CD14-positive monocyte (primary cell): Measurements from ENCODE around the gene MINDY3. TPM values are rescaled to one million over a fixed set of nuclear protein-coding genes. Genes with fewer than 3 reads are reported as not detected.

Source experiments
- DNase-seq, 3 donors: peaks; one replicate each; pipeline ENCODE4 v3.0.0-alpha.2; 2011 to 2022
- H2AFZ ChIP-seq: 2 replicates; pipeline ENCODE4 v1.6.0; 2012; ENCODE audit warnings: mild to moderate bottlenecking, low read depth, low read length, inconsistent platforms; ENCODE audit not compliant: insufficient read depth, poor library complexity, severe bottlenecking
- H3K27ac ChIP-seq, 2 donors: 1 replicate in 1 of 2; 2 replicates in 1 of 2; pipeline ENCODE4 v1.5.1; 2012 to 2013; ENCODE audit warnings: low read length in 2 of 2, control low read depth in 1 of 2, inconsistent platforms in 1 of 2, low read depth in 1 of 2, mild to moderate bottlenecking in 1 of 2
- H3K27me3 ChIP-seq, 2 donors: one replicate each; pipeline versions ENCODE4 v1.6.0 to v1.6.1; 2011 to 2013; ENCODE audit warnings: low read length in 2 of 2; ENCODE audit not compliant: control insufficient read depth in 2 of 2, insufficient read depth in 2 of 2
- H3K36me3 ChIP-seq, 2 donors: replicated peaks in 1 of 2; 1 replicate in 1 of 2; 2 replicates in 1 of 2; pipeline versions ENCODE4 v1.5.1 to v1.6.1; 2012 to 2013; ENCODE audit warnings: low read length in 2 of 2, control low read depth in 1 of 2, inconsistent platforms in 1 of 2, mild to moderate bottlenecking in 1 of 2; ENCODE audit not compliant: insufficient read depth in 2 of 2, control insufficient read depth in 1 of 2
- H3K4me1 ChIP-seq, 2 donors: 1 replicate in 1 of 2; 2 replicates in 1 of 2; pipeline versions ENCODE4 v1.5.1 to v1.6.1; 2012 to 2013; ENCODE audit warnings: low read length in 2 of 2, control low read depth in 1 of 2, inconsistent platforms in 1 of 2, mild to moderate bottlenecking in 1 of 2, moderate library complexity in 1 of 2; ENCODE audit not compliant: insufficient read depth in 2 of 2, control insufficient read depth in 1 of 2
- H3K4me2 ChIP-seq: replicated peaks from 2 replicates; pipeline ENCODE3; 2012; ENCODE audit warnings: low read length, moderate library complexity, mild to moderate bottlenecking; ENCODE audit not compliant: poor library complexity, severe bottlenecking; ENCODE audit errors: extremely low read depth
- H3K4me3 ChIP-seq, 3 experiments: fragments of 200-600 bp in 1 of 3; sonication (generic) in 1 of 3; replicated peaks in 1 of 3; 1 replicate in 2 of 3; 2 replicates in 1 of 3; pipeline ENCODE4 v1.5.1; 2011 to 2013; ENCODE audit warnings: low read length in 3 of 3, mild to moderate bottlenecking in 3 of 3, control low read depth in 2 of 3, low read depth in 2 of 3, inconsistent platforms in 1 of 3, moderate library complexity in 1 of 3
- H3K79me2 ChIP-seq: 2 replicates; pipeline ENCODE4 v1.6.0; 2012; ENCODE audit warnings: mild to moderate bottlenecking, control low read depth, inconsistent platforms, low read length, moderate library complexity; ENCODE audit not compliant: insufficient read depth
- H3K9ac ChIP-seq: 2 replicates; pipeline ENCODE4 v1.6.0; 2017; ENCODE audit warnings: low read length, mild to moderate bottlenecking; ENCODE audit not compliant: insufficient read depth, poor library complexity, severe bottlenecking
- H3K9me3 ChIP-seq, 2 donors: replicated peaks in 1 of 2; 1 replicate in 1 of 2; 2 replicates in 1 of 2; pipeline versions ENCODE4 v1.5.1 to v1.6.1; 2012 to 2013; ENCODE audit warnings: low read length in 2 of 2, control low read depth in 1 of 2; ENCODE audit not compliant: control insufficient read depth in 1 of 2, insufficient read depth in 1 of 2
- H4K20me1 ChIP-seq: 2 replicates; pipeline ENCODE4 v1.6.0; 2012; ENCODE audit warnings: mild to moderate bottlenecking, low read length, control low read depth, moderate library complexity; ENCODE audit not compliant: insufficient read depth
- H3K27ac Mint-ChIP-seq, 7 donors: one replicate each; pipeline ENCODE4 v1.8.0; 2020; ENCODE audit warnings: mild to moderate bottlenecking in 7 of 7, mixed read lengths in 7 of 7, moderate library complexity in 6 of 7, inconsistent platforms in 2 of 7
- H3K27me3 Mint-ChIP-seq, 3 donors: one replicate each; pipeline ENCODE4 v1.8.0; 2021 to 2022; ENCODE audit warnings: low read depth in 3 of 3, mild to moderate bottlenecking in 3 of 3, mixed read lengths in 3 of 3, moderate library complexity in 3 of 3, inconsistent platforms in 1 of 3
- H3K36me3 Mint-ChIP-seq, 2 donors: one replicate each; pipeline ENCODE4 v1.8.0; 2020; ENCODE audit warnings: mixed read lengths in 2 of 2, inconsistent platforms in 1 of 2, mild to moderate bottlenecking in 1 of 2
- H3K4me1 Mint-ChIP-seq: one replicate; pipeline ENCODE4 v1.8.0; 2020; ENCODE audit warnings: mild to moderate bottlenecking, mixed read lengths
- H3K4me3 Mint-ChIP-seq, 2 donors: one replicate each; pipeline ENCODE4 v1.8.0; 2020; ENCODE audit warnings: mild to moderate bottlenecking in 2 of 2, mixed read lengths in 2 of 2, moderate library complexity in 1 of 2
- H3K9me3 Mint-ChIP-seq, 7 donors: one replicate each; pipeline ENCODE4 v1.8.0; 2020 to 2022; ENCODE audit warnings: mixed read lengths in 7 of 7, mild to moderate bottlenecking in 6 of 7, moderate library complexity in 6 of 7, inconsistent platforms in 2 of 7
- WGBS: methylation state at CpG from one replicate; pipeline ENCODE4 v1.1.5; 2013; ENCODE audit warnings: missing lambda C conversion rate; ENCODE audit not compliant: insufficient coverage; 5-methylcytosine and 5-hydroxymethylcytosine counted together
- intact Hi-C, 2 donors: fragments of 100-400 bp; cut with micrococcal nuclease; formaldehyde crosslinking; loops; one replicate each; pipeline versions ENCODE4 v1.15.0 to v1.15.1; 2023
- polyA plus RNA-seq, 3 donors: library from polyadenylated mRNA; depleted of rRNA in 1 of 3; unstranded in 2 of 3; stranded (reverse) in 1 of 3; fragments of 300-500 nt in 2 of 3; fragments of >200 nt in 1 of 3; fragmentation: Illumina TruSeq in 2 of 3; gene quantifications; 1 replicate in 2 of 3; 2 replicates in 1 of 3; pipeline ENCODE4 v1.2.3, GENCODE V29; 2012 to 2021
- TF ChIP-seq, protein P1 (sequence below): fragments of 200-600 bp; IDR thresholded peaks from one replicate; pipeline ENCODE4 v1.8.0; 2022; ENCODE audit warnings: antibody characterized with exemption, mild to moderate bottlenecking

The MINDY3 gene
- polyA plus RNA-seq, 3 donors = 2.4 to 14.8 (median 4.4) TPM

DNA sequence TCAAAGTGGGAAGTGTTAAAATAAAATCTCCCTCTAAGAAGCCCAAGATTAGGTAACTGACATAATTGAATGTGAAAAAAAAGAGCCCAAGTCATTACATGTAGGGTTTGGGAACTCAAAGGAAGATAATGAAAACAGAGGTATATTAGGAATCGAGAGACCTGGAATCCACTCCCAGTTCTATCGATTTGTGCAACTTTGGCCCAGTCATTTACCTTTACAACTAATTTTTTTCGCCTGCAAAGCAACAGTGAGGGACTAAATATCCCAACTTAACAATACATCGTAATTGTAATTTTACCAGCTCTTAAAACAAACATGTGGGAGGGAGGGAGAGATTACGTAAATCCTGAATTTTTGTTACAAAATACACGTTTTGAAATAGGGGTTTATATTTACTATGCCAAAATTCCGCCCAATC, 1.4 kb downstream of the MINDY3 start:
- H3K27me3 Mint-ChIP-seq = peaks cover 1 to 3% (median 2%) of the 10 kb centered on the region in 3 donors
- no peak overlapping the region for H3K27ac Mint-ChIP-seq
- H3K36me3 Mint-ChIP-seq = peaks cover 7 to 13% of the 10 kb centered on the region in 2 donors
- peaks cover 35% of the 10 kb centered on the region for H3K4me1 Mint-ChIP-seq
- Histone ChIP-seq H3K4me2 (peak overlapping the region; percentile 92), H3K27me3 (peaks cover 0 to 3% of the 10 kb centered on the region in 2 donors), H3K36me3 (peaks cover 0 to 12% of the 10 kb centered on the region in 2 donors), H3K9me3 (no peaks in the 10 kb centered on the region), H3K27ac (no peak overlapping the region), H3K79me2 (peaks cover 70% of the 10 kb centered on the region), H3K4me3 (peak overlapping the region in 2 of 3 experiments; percentile 78 to 98), H3K4me1 (peaks cover 14 to 27% of the 10 kb centered on the region in 2 donors), H3K9ac (no peak overlapping the region), H2AFZ (no peak overlapping the region), H4K20me1 (peaks cover 44% of the 10 kb centered on the region)
- peak overlapping the region; percentile 13 to 99 for H3K4me3 Mint-ChIP-seq
- intact Hi-C loops = no loop called here
- peak in 1 of 3 donors; percentile 54 for DNase-seq
- TF ChIP-seq, protein P1, sequence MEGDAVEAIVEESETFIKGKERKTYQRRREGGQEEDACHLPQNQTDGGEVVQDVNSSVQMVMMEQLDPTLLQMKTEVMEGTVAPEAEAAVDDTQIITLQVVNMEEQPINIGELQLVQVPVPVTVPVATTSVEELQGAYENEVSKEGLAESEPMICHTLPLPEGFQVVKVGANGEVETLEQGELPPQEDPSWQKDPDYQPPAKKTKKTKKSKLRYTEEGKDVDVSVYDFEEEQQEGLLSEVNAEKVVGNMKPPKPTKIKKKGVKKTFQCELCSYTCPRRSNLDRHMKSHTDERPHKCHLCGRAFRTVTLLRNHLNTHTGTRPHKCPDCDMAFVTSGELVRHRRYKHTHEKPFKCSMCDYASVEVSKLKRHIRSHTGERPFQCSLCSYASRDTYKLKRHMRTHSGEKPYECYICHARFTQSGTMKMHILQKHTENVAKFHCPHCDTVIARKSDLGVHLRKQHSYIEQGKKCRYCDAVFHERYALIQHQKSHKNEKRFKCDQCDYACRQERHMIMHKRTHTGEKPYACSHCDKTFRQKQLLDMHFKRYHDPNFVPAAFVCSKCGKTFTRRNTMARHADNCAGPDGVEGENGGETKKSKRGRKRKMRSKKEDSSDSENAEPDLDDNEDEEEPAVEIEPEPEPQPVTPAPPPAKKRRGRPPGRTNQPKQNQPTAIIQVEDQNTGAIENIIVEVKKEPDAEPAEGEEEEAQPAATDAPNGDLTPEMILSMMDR = no peak
- peaks cover 0 to 8% (median 2%) of the 10 kb centered on the region in 7 donors for H3K9me3 Mint-ChIP-seq
- WGBS = no CpG with 5 or more reads among the region's 7 CpGs

DNA sequence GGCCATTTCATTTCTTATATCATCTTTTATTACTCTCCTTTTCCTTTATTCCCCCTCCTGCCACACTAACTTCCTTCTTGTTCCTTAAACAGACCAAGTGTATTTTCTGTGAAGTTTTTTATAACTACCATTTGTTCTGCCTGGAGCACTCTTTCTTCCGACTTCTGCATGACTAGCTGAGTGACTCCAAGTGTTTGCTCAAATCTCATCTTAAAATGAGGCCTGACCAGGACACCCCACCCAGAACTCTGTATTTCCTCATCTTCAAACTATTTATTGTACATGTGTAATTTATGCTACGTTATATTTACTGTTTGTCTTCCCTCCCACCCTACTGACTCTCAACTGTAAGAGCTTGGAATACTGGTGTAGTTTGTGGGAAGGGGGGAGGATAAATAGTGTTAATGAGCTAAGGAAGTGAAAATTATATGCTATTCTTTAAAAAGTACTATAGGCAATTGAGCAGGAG, 3.2 kb downstream of the MINDY3 start:
- TF ChIP-seq, protein P1 = no peak
- Histone ChIP-seq H4K20me1 (peaks cover 58% of the 10 kb centered on the region), H3K9me3 (no peaks in the 10 kb centered on the region), H3K9ac (no peak overlapping the region), H3K27ac (no peak overlapping the region), H3K4me1 (peaks cover 14 to 27% of the 10 kb centered on the region in 2 donors), H3K36me3 (peaks cover 0 to 15% of the 10 kb centered on the region in 2 donors), H3K4me3 (no peak overlapping the region), H3K27me3 (no peaks in the 10 kb centered on the region), H2AFZ (no peak overlapping the region), H3K79me2 (peaks cover 87% of the 10 kb centered on the region), H3K4me2 (no peak overlapping the region)
- peak overlapping the region in 2 of 7 donors; percentile 3 to 33 for H3K27ac Mint-ChIP-seq
- peaks cover 11 to 16% of the 10 kb centered on the region in 2 donors for H3K36me3 Mint-ChIP-seq
- H3K27me3 Mint-ChIP-seq = peaks cover 0 to 2% (median 1%) of the 10 kb centered on the region in 3 donors
- peaks cover 36% of the 10 kb centered on the region for H3K4me1 Mint-ChIP-seq
- intact Hi-C loops = no loop called here
- no peak for DNase-seq
- peaks cover 1 to 9% (median 4%) of the 10 kb centered on the region in 7 donors for H3K9me3 Mint-ChIP-seq
- no CpG with 5 or more reads among the region's 2 CpGs for WGBS
- no peak overlapping the region for H3K4me3 Mint-ChIP-seq
